Activated naive CD4-positive, alpha-beta T cell treated with anti-CD3 and anti-CD28 coated beads, Interleukin-2, amount 50 U/mL, for 16 hours (primary cell): ENCODE results near the gene PEX14.

Source experiments
- DNase-seq: peaks from one replicate; pipeline ENCODE4 v3.0.0-alpha.2; 2020

Gene PEX14

GRCh38 chr1:10549904-10550664 lies 75.3 kb downstream of the PEX14 start:
- DNase-seq = no peak

GRCh38 chr1:10553118-10553517 lies 78.4 kb downstream of the PEX14 start:
- DNase-seq = no peak

- DNase-seq = no peak
Measured at GRCh38 chr1:10555635-10556429, 81.1 kb downstream of the PEX14 start.

GRCh38 chr1:10556430-10557005 lies 81.8 kb downstream of the PEX14 start:
- no peak for DNase-seq

- no peak for DNase-seq
Measured at GRCh38 chr1:10557714-10558113, 83.0 kb downstream of the PEX14 start.

GRCh38 chr1:10559386-10559785 lies 84.6 kb downstream of the PEX14 start:
- no peak for DNase-seq

GRCh38 chr1:10561497-10561896 lies 86.7 kb downstream of the PEX14 start:
- no peak for DNase-seq

GRCh38 chr1:10561955-10562354 lies 87.2 kb downstream of the PEX14 start:
- no peak for DNase-seq

- DNase-seq = no peak
Measured at GRCh38 chr1:10564063-10564462, 89.3 kb downstream of the PEX14 start.

- DNase-seq = no peak
Measured at GRCh38 chr1:10569531-10569930, 94.8 kb downstream of the PEX14 start.

GRCh38 chr1:10575616-10576015 lies 100.9 kb downstream of the PEX14 start:
- no peak for DNase-seq

GRCh38 chr1:10578070-10578469 lies 103.3 kb downstream of the PEX14 start:
- no peak for DNase-seq

- no peak for DNase-seq
Measured at GRCh38 chr1:10583641-10584040, 108.9 kb downstream of the PEX14 start.

- DNase-seq = no peak
Measured at GRCh38 chr1:10585242-10585641, 110.5 kb downstream of the PEX14 start.

GRCh38 chr1:10586125-10586524 lies 111.4 kb downstream of the PEX14 start:
- no peak for DNase-seq

- DNase-seq = no peak
Measured at GRCh38 chr1:10588640-10589039, 113.9 kb downstream of the PEX14 start.

- no peak for DNase-seq
Measured at GRCh38 chr1:10589074-10589473, 114.3 kb downstream of the PEX14 start.

- DNase-seq = no peak
Measured at GRCh38 chr1:10591010-10591409, 116.3 kb downstream of the PEX14 start.

GRCh38 chr1:10592373-10592772 lies 117.6 kb downstream of the PEX14 start:
- DNase-seq = no peak

GRCh38 chr1:10593750-10594149 lies 119.0 kb downstream of the PEX14 start:
- no peak for DNase-seq

GRCh38 chr1:10594595-10595223 lies 120.0 kb downstream of the PEX14 start:
- no peak for DNase-seq

- no peak for DNase-seq
Measured at GRCh38 chr1:10596780-10597179, 122.0 kb downstream of the PEX14 start.
